H9 (cell line): Measurements from ENCODE around the gene AP1G2. TPM values are rescaled to one million over a fixed set of nuclear protein-coding genes. Genes with fewer than 3 reads are reported as not detected.

ENCODE experiments used
- DNase-seq: peaks from one replicate; pipeline ENCODE4 v3.0.0-alpha.2; 2017
- H2AFZ ChIP-seq: one replicate; pipeline ENCODE4 v1.6.1; 2013; ENCODE audit warnings: mild to moderate bottlenecking, low read length, control low read depth, moderate library complexity
- H2AK5ac ChIP-seq: 2 replicates; pipeline ENCODE4 v1.6.1; 2013; ENCODE audit warnings: low read length, control low read depth, mixed read lengths; ENCODE audit not compliant: insufficient read length
- H2BK120ac ChIP-seq: one replicate; pipeline ENCODE4 v1.6.1; 2013; ENCODE audit warnings: low read depth, mild to moderate bottlenecking, low read length, control low read depth, inconsistent platforms; ENCODE audit not compliant: poor library complexity, severe bottlenecking
- H2BK12ac ChIP-seq: 2 replicates; pipeline ENCODE4 v1.6.1; 2013; ENCODE audit warnings: low read length, control low read depth, mixed read lengths, low read depth; ENCODE audit not compliant: insufficient read length
- H2BK15ac ChIP-seq: 2 replicates; pipeline ENCODE4 v1.6.1; 2013; ENCODE audit warnings: low read depth, low read length, control low read depth
- H2BK20ac ChIP-seq: one replicate; pipeline ENCODE4 v1.6.1; 2013; ENCODE audit warnings: low read depth, mild to moderate bottlenecking, low read length, control low read depth, inconsistent platforms; ENCODE audit not compliant: poor library complexity, severe bottlenecking
- H2BK5ac ChIP-seq: 2 replicates; pipeline ENCODE4 v1.6.1; 2013; ENCODE audit warnings: low read length, control low read depth, mixed read lengths; ENCODE audit not compliant: insufficient read length
- H3K14ac ChIP-seq: 2 replicates; pipeline ENCODE4 v1.6.1; 2013; ENCODE audit warnings: low read length, control low read depth; ENCODE audit not compliant: insufficient read depth
- H3K18ac ChIP-seq: 2 replicates; pipeline ENCODE4 v1.6.1; 2013; ENCODE audit warnings: low read depth, mild to moderate bottlenecking, mixed read lengths, low read length, control low read depth; ENCODE audit not compliant: insufficient read length
- H3K23ac ChIP-seq: 2 replicates; pipeline ENCODE4 v1.6.1; 2013; ENCODE audit warnings: low read length, control low read depth, mixed read lengths, low read depth; ENCODE audit not compliant: insufficient read length
- H3K23me2 ChIP-seq: 2 replicates; pipeline ENCODE4 v1.6.1; 2013; ENCODE audit warnings: low read depth, mild to moderate bottlenecking, mixed read lengths, low read length, control low read depth; ENCODE audit not compliant: insufficient read length, poor library complexity, severe bottlenecking
- H3K27ac ChIP-seq: 2 replicates; pipeline ENCODE4 v1.5.1; 2013; ENCODE audit warnings: low read length, control low read depth, mixed read lengths, low read depth; ENCODE audit not compliant: insufficient read length
- H3K27me3 ChIP-seq: 2 replicates; pipeline ENCODE4 v1.6.1; 2013; ENCODE audit warnings: low read length, control low read depth, inconsistent platforms; ENCODE audit not compliant: insufficient read depth
- H3K4ac ChIP-seq: 2 replicates; pipeline ENCODE4 v1.6.1; 2013; ENCODE audit warnings: low read depth, mild to moderate bottlenecking, control low read depth, inconsistent platforms, low read length, moderate library complexity
- H3K4me1 ChIP-seq: 2 replicates; pipeline ENCODE4 v1.6.1; 2013; ENCODE audit warnings: low read length, control low read depth, inconsistent platforms; ENCODE audit not compliant: insufficient read depth
- H3K4me2 ChIP-seq: 2 replicates; pipeline ENCODE4 v1.6.1; 2013; ENCODE audit warnings: low read length, control low read depth, mixed read lengths; ENCODE audit not compliant: insufficient read length, insufficient read depth
- H3K56ac ChIP-seq: 2 replicates; pipeline ENCODE4 v1.6.1; 2013; ENCODE audit warnings: low read depth, mild to moderate bottlenecking, mixed read lengths, low read length, control low read depth; ENCODE audit not compliant: insufficient read length
- H3K79me1 ChIP-seq: 2 replicates; pipeline ENCODE4 v1.6.1; 2013; ENCODE audit warnings: low read depth, mild to moderate bottlenecking, moderate library complexity, low read length, control low read depth, inconsistent platforms; ENCODE audit not compliant: insufficient read depth, poor library complexity, severe bottlenecking
- H3K79me2 ChIP-seq: 2 replicates; pipeline ENCODE4 v1.6.1; 2013; ENCODE audit warnings: low read length, control low read depth, inconsistent platforms; ENCODE audit not compliant: insufficient read depth
- H3K9ac ChIP-seq: 2 replicates; pipeline ENCODE4 v1.6.1; 2013; ENCODE audit warnings: low read length, control low read depth, mixed read lengths; ENCODE audit not compliant: insufficient read length; ENCODE audit errors: extremely low read depth
- H3K9me3 ChIP-seq: one replicate; pipeline ENCODE4 v1.6.1; 2013; ENCODE audit warnings: low read depth, low read length, inconsistent platforms; ENCODE audit not compliant: control insufficient read depth
- H3T11ph ChIP-seq: one replicate; pipeline ENCODE4 v1.6.1; 2013; ENCODE audit warnings: mild to moderate bottlenecking, low read length, control low read depth, inconsistent platforms
- H4K20me1 ChIP-seq: one replicate; pipeline ENCODE4 v1.6.1; 2013; ENCODE audit not compliant: control insufficient read depth, insufficient read length, insufficient read depth
- H4K5ac ChIP-seq: 2 replicates; pipeline ENCODE4 v1.6.1; 2013; ENCODE audit warnings: low read depth, mild to moderate bottlenecking, mixed read lengths, low read length, control low read depth; ENCODE audit not compliant: insufficient read length
- H4K8ac ChIP-seq: replicated peaks from 2 replicates; pipeline ENCODE4 v1.6.1; 2013; ENCODE audit warnings: low read length, control low read depth, mixed read lengths, low read depth; ENCODE audit not compliant: insufficient read length
- H4K91ac ChIP-seq: 2 replicates; pipeline ENCODE4 v1.6.1; 2013; ENCODE audit warnings: low read depth, mild to moderate bottlenecking, moderate library complexity, mixed read lengths, low read length, control low read depth; ENCODE audit not compliant: insufficient read length
- H3K27ac Mint-ChIP-seq, 3 experiments: 2 replicates in 2 of 3; 3 replicates in 1 of 3; pipeline ENCODE4 v1.8.0; 2020 to 2021; ENCODE audit warnings: mixed read lengths in 3 of 3, mild to moderate bottlenecking in 1 of 3, moderate library complexity in 1 of 3
- H3K27me3 Mint-ChIP-seq: 2 replicates; pipeline ENCODE4 v1.8.0; 2021; ENCODE audit warnings: low read depth, mild to moderate bottlenecking, moderate library complexity, mixed read lengths
- H3K36me3 Mint-ChIP-seq, 3 experiments: 2 replicates in 2 of 3; 3 replicates in 1 of 3; pipeline ENCODE4 v1.8.0; 2020 to 2021; ENCODE audit warnings: low read depth in 3 of 3, mixed read lengths in 3 of 3; ENCODE audit not compliant: insufficient read depth in 1 of 3
- H3K4me1 Mint-ChIP-seq, 2 experiments: 2 replicates each; pipeline ENCODE4 v1.8.0; 2020; ENCODE audit warnings: mixed read lengths in 2 of 2
- H3K4me3 Mint-ChIP-seq, 2 experiments: 2 replicates in 1 of 2; 3 replicates in 1 of 2; pipeline ENCODE4 v1.8.0; 2020 to 2021; ENCODE audit warnings: mild to moderate bottlenecking in 2 of 2, mixed read lengths in 2 of 2, moderate library complexity in 1 of 2
- H3K9me3 Mint-ChIP-seq, 2 experiments: 2 replicates in 1 of 2; 3 replicates in 1 of 2; pipeline ENCODE4 v1.8.0; 2020; ENCODE audit warnings: mild to moderate bottlenecking in 2 of 2, mixed read lengths in 2 of 2, moderate library complexity in 1 of 2
- WGBS: extraction: QIAGEN DNeasy Blood & Tissue Kit; methylation state at CpG from one replicate; pipeline ENCODE4 v1.1.7; 2013; ENCODE audit warnings: missing lambda C conversion rate, low lambda C conversion rate, mixed read lengths; ENCODE audit not compliant: insufficient read length; ENCODE audit errors: extremely low coverage; 5-methylcytosine and 5-hydroxymethylcytosine counted together
- total RNA-seq: library from RNA; stranded (reverse); gene quantifications from 2 replicates; pipeline ENCODE4 v1.2.1, GENCODE V29; 2021
- TF ChIP-seq, protein P1 (sequence below): fragments of 200-600 bp; sonication (generic); conservative IDR thresholded peaks from 3 replicates; pipeline ENCODE4 v1.8.0; 2021; ENCODE audit warnings: antibody characterized with exemption, mild to moderate bottlenecking

AP1G2 gene
- total RNA-seq, 1 experiment from 2014 or later: 107 TPM

DNA sequence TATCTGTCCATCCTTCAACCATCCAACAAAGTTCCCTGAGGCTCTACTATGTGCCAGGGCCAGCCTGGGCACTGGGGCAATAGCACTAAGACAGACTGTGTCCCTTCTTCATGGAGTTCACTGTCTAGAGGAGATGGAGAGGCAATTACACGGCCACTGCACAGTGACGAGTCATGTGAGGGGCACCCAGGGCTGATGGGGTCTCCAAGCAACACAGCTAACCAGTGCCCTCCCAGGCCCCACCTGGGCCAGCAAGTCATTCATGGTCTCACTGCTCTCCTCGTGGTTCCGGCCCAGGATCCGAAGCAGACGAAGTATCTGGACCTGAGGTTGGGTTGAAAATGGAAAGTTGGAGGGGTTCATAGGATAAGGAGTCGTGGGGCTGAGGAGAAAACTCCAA lies 2.7 kb downstream of the AP1G2 start:
- Histone ChIP-seq H2BK12ac (no peak overlapping the region), H3K4me2 (no peak overlapping the region), H3K27me3 (no peaks in the 10 kb centered on the region), H4K5ac (no peak overlapping the region), H3K27ac (no peak overlapping the region), H3K4me1 (peaks cover 9% of the 10 kb centered on the region), H2BK15ac (no peak overlapping the region), H3K14ac (no peak overlapping the region), H3K9ac (no peak overlapping the region), H3K56ac (no peak overlapping the region), H3K23ac (no peak overlapping the region), H4K91ac (no peak overlapping the region), H3K23me2 (peaks cover 3% of the 10 kb centered on the region), H4K20me1 (peaks cover 3% of the 10 kb centered on the region), H2BK20ac (no peak overlapping the region), H3K18ac (no peak overlapping the region), H2AK5ac (no peak overlapping the region), H3K79me2 (no peaks in the 10 kb centered on the region), H2BK120ac (no peak overlapping the region), H3T11ph (no peak overlapping the region), H4K8ac (no peak overlapping the region), H2AFZ (no peak overlapping the region), H3K4ac (no peak overlapping the region), H3K79me1 (no peaks in the 10 kb centered on the region), H3K9me3 (no peaks in the 10 kb centered on the region), H2BK5ac (no peak overlapping the region)
- no CpG with 5 or more reads among the region's 7 CpGs for WGBS
- Mint-ChIP-seq H3K27ac (no peak overlapping the region), H3K4me1 (peaks cover 27 to 31% of the 10 kb centered on the region in 2 experiments), H3K36me3 (peaks cover 15 to 56% (median 52%) of the 10 kb centered on the region in 3 experiments), H3K4me3 (0 out of 5 replicates have a peak overlapping the region, but pooled peaks of 1 of the 2 experiments have one; percentile 10), H3K27me3 (no peaks in the 10 kb centered on the region; the same call in 1 of the 2 replicates), H3K9me3 (no peaks in the 10 kb centered on the region)
- no peak for DNase-seq
- TF ChIP-seq, protein P1, sequence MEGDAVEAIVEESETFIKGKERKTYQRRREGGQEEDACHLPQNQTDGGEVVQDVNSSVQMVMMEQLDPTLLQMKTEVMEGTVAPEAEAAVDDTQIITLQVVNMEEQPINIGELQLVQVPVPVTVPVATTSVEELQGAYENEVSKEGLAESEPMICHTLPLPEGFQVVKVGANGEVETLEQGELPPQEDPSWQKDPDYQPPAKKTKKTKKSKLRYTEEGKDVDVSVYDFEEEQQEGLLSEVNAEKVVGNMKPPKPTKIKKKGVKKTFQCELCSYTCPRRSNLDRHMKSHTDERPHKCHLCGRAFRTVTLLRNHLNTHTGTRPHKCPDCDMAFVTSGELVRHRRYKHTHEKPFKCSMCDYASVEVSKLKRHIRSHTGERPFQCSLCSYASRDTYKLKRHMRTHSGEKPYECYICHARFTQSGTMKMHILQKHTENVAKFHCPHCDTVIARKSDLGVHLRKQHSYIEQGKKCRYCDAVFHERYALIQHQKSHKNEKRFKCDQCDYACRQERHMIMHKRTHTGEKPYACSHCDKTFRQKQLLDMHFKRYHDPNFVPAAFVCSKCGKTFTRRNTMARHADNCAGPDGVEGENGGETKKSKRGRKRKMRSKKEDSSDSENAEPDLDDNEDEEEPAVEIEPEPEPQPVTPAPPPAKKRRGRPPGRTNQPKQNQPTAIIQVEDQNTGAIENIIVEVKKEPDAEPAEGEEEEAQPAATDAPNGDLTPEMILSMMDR: no peak
